MV-4-11 (cell line): ENCODE data around the gene GPI.

ENCODE experiments used
- DNase-seq: peaks from one replicate; lab custom pipeline; 2025; lab: John Stamatoyannopoulos, UW

Gene GPI

GRCh38 chr19:34405892-34406660, 41.1 kb downstream of the GPI start:
- DNase-seq: no peak

DNA sequence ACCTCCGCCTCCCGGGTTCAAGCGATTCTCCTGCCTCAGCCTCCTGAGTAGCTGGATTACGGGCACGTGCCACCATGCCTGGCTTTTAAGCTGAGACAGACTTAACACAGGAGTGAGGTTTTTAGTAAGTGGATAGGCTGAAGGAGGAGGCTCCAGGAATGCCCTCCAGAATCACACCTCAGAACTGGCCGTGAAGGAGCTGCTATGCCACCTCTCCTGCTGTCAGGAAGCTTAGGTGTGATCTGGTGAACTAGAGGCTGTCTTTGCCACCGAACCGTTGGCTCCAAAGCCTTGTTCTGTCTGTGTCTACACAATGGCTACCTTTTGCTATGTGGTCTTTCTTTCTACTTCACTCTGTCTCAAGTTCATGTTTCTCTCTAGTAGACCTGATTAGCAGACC, 43.4 kb downstream of the GPI start:
- DNase-seq: no peak

GRCh38 chr19:34409189-34410164, 44.5 kb downstream of the GPI start:
- peak; percentile 69 for DNase-seq

DNA sequence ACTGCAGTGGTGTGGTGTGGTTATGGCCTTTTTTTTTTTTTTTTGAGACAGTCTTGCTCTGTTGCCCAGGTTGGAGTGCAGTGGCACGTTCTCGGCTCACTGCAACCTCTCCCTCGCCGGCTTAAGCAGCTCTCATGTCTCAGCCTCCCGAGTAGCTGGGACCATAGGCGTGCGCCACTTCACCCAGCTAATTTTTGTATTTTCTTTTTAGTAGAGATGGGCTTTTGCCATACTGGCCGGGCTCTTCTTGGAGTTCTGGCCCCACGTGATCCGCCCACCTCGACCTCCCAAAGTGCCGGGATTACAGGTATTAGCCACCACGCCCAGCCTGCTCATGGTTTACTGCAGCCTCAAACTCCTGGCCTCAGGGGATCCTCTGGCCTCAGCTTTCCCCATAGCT, 46.2 kb downstream of the GPI start:
- DNase-seq: no peak

DNA sequence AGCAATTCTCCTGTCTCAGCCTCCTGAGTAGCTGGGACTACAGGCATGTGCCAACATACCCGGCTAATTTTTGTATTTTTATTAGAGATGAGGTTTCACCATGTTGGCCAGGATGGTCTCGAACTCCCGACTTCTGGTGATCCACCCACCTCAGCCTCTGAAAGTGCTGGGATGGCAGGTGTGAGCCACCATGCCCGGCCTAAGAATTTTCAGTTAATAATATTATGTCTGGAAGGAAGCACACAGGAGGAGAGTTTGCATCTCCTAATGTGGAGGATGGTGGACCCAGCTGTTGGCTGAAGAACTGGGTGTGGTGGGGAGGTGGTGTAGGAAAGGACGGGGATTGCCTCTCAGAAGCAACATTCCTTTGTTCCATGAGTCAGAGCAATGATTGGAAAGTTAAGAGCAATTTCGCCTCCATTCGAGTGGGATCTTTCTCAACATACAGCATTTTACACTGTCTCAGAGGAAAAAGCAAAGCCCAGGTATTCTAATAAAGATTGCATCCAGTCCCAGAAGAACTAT, 51.1 kb downstream of the GPI start:
- no peak for DNase-seq

- DNase-seq: no peak
These were observed 53.3 kb downstream of the GPI start for GRCh38 chr19:34418300-34418699.

DNA sequence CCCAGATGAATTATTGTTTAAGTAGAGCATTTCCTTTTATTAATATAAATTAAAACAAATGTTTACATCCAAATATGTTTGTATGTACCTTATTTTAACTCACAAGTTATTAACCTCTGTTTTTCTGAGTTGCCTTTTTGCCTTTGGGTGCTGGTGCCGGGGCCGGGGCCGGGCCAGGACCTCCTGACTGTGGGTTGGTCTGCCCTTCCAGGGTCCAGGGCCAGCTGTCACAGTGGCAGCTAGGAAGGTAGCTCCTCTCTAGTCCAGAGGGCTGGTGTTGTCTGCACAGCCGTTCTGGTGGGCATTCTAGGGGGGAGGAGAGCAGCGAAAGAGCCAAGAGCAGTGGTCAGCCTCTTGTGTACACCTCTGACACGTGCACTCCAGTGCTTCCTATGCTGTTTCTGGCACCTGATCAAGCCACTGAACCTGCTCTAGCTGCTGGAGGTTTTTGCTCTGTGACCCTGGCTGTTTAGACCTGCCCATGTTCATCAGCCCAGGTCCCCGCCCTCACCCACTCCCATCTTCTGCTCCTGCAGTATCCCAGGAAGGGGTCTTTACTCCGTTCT, 61.2 kb downstream of the GPI start:
- DNase-seq: no peak

GRCh38 chr19:34428549-34429285, 63.7 kb downstream of the GPI start:
- DNase-seq: peak; percentile 40

DNA sequence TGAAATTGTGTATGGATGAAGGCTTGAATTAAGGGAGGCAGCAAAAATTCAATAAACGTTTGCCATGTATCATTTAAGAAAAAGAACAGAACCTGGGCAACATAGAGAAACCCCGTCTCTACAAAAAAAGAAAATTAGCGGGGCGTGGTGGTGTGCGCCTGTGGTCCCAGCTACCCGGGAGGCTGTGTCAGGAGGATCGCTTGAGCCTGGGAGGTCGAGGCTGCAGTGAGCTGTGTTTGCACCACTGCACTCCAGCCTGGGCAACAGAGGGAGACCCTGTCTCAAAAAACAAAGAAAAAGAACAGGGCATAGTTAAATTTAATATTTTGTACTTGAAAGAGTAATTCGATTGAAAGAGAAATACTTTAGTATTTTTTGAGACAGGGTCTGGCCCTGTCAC, 64.6 kb downstream of the GPI start:
- no peak for DNase-seq

DNA sequence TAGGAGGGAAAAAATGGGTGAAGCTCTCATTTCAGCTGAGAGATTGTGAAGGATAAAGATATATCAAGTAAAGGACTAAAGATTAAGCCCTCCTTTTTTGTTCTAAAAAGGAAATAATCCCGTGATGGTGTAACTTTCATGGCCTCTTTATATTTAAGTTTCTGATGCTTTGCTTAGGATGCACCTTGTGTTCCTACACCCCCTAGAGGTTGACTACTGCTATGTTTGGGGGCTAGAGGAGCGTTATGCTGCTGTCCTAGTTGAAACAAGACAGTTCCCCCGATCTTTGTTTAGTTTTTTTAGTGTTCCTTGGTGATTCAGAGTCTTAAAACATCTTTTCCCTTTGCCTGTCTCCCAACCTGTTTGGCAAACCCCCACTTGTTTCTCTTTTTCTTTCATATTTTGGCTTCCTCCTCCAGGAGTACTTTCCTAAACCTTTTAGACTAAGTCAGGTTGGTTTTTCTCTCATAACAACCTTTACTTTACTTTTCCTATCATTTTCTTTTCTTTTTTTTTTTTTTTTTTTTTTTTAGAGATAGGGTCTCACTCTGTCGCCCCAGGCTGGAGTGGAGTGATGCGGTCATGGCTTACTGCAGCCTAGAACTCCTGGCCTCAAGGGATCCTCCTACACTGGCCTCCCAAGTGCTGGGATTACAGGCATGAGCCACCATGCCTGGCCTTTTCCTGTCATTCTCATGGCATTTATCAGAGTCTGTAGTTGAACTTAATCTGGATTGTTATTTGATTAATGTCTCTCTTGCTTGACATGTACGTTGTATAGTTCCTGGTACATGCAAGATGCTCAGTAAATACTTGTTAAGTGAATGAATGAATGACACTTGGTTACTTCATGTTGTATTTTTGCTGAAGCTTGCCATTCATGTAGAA, 66.0 kb downstream of the GPI start:
- peak; percentile 73 for DNase-seq

DNA sequence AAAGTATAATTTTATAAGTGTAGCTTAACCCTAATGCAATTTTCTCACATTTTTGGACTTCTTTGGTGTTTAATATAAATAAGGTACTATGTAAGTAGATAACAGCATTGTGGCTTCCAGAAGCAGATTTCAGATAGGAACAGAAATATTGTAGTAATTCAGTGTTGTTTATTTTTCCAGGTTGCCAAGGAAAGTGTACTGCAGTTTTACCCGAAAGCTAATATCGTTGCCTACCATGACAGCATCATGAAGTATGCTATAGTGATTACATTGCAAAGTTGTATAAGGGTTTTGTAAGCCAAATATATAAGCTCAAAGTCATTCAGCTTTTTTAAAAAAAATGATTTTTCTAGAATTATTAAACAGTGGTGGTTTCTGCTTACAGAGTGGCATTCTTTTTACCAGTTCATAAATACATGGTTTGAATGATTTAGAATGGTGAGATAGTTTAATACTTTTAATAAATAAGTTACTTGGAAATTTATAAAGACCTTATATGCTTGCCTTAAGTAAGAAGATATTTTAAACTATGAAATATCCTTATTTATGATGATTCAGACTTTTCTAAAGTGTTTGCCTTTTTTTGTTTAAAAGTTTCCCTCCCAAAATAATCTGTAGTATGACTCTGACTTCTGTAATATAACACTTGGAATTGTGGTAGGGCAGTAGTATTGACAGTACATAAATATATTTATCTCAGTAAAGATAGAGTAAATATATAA, 66.8 kb downstream of the GPI start:
- DNase-seq: no peak

DNA sequence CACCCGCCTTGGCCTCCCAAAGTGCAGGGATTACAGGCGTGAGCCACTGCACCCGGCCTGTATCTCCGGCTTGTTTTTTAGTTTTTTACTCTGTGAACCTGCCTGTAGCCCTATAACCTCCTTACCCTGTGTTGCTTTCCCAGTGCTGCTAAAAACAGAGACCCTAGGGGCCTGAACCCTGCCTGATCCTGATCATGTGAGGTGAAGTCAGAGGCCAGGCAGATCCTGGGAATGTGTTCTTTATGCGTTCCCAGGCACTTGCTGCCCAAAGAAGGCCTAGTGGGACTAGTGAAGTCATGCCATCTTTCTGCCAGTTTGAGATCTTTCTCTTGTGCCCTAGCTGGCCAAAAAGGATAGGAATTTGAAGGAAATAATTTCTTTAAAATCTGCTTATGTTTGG, 67.8 kb downstream of the GPI start:
- DNase-seq: no peak

- DNase-seq: no peak
These were observed 71.7 kb downstream of the GPI start for GRCh38 chr19:34436716-34437115.

DNA sequence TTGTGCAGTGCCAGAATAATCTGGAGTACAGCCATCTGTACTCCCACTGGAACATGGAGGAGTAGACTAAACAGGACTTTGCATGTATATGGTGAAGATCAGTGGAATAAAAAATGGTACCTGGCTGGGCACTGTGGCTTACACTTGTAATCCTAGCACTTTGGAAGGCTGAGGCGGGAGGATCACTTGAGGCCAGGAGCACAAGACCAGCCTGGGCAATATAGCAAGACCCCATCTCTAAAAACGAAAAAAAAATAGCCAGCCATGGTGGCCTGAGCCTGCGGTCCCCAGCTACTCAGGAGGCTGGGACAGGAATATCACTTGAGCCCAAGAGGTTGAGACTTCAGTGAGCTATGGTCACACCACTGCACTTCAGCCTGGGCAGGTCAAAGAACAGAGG, 83.2 kb downstream of the GPI start:
- no peak for DNase-seq
